Tibial artery (tissue), 4 donors: ENCODE data around the gene PPM1L.

Source experiments
- DNase-seq, 2 donors: peaks; one replicate each; pipeline ENCODE4 v3.0.0-alpha.2; 2019
- H3K27ac ChIP-seq, 2 donors: fragments of 200-600 bp; sonication (generic) in 1 of 2; 1 replicate in 1 of 2; 2 replicates in 1 of 2; pipeline ENCODE4 v1.5.1; 2018 to 2019; ENCODE audit warnings: mild to moderate bottlenecking in 1 of 2
- H3K27me3 ChIP-seq, 2 donors: fragments of 200-600 bp; sonication (generic) in 1 of 2; one replicate each; pipeline versions ENCODE4 v1.5.1 to v1.6.0; 2016 to 2019
- H3K36me3 ChIP-seq, 3 donors: fragments of 200-600 bp; sonication (generic) in 2 of 3; one replicate each; pipeline ENCODE4 v1.5.1; 2016 to 2019; ENCODE audit warnings: mild to moderate bottlenecking in 2 of 3
- H3K4me1 ChIP-seq, 4 donors: fragments of 200-600 bp; sonication (generic) in 2 of 4; 1 replicate in 3 of 4; 2 replicates in 1 of 4; pipeline ENCODE4 v1.5.1; 2016 to 2019
- H3K4me3 ChIP-seq, 2 donors: fragments of 200-600 bp; sonication (generic) in 1 of 2; 1 replicate in 1 of 2; 2 replicates in 1 of 2; pipeline ENCODE4 v1.5.1; 2018 to 2019; ENCODE audit warnings: mild to moderate bottlenecking in 2 of 2
- H3K9me3 ChIP-seq, 3 donors: fragments of 200-600 bp; sonication (generic) in 1 of 3; one replicate each; pipeline ENCODE4 v1.5.1; 2016 to 2019
- CTCF ChIP-seq, 2 experiments: fragments of 200-600 bp in 1 of 2; fragments of 450-650 bp in 1 of 2; IDR thresholded peaks; one replicate each; pipeline ENCODE4 v1.5.1; 2017 to 2019; ENCODE audit warnings: antibody characterized with exemption in 2 of 2, mild to moderate bottlenecking in 1 of 2, moderate library complexity in 1 of 2
- intact Hi-C: fragments of 100-400 bp; cut with DNase I; formaldehyde crosslinking; loops from one replicate; pipeline ENCODE4 v1.15.0; 2023; ENCODE audit warnings: low total_unique reads

PPM1L gene

GRCh38 chr3:160919942-160920341, 163.9 kb downstream of the PPM1L start:
- intact Hi-C loops = no loop called here
- Histone ChIP-seq H3K4me1 (peaks cover 0 to 11% (median 0%) of the 10 kb centered on the region in 4 donors), H3K27ac (no peak overlapping the region), H3K36me3 (no peaks in the 10 kb centered on the region), H3K9me3 (no peaks in the 10 kb centered on the region), H3K27me3 (no peaks in the 10 kb centered on the region), H3K4me3 (no peak overlapping the region)
- no peak for DNase-seq
- TF ChIP-seq CTCF (IDR thresholded peaks at IDR 0.05) = no peak

DNA sequence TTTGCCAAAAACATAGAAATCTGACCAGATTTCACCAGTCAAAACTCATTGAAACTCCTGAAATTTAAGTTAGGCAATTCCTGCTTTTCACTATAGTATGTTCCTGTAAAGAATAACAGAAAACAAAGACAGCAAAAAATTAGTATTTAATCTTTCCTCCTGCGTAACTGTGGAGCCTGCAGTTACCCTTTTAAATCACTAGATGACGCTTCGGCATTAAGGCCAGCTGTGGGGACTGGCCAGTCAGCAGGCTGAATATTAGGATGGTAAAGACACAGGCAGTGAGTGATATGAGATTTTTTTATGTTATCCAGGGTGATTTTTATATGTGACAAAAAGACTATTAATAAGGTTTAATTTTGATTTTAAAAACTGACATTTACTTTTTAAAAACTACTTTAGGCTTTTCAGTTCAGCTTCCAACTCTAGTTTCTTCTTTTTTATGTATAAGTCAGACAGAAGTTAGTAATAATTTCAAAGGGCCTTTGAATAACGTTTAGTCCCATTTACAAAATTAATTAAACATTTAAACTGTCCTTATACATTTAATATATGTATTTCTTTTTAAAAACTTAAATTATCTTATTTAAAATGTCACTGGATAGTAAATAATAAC, 165.1 kb downstream of the PPM1L start:
- intact Hi-C loops = no loop called here
- Histone ChIP-seq H3K4me3 (no peak overlapping the region), H3K27me3 (no peaks in the 10 kb centered on the region), H3K9me3 (no peaks in the 10 kb centered on the region), H3K27ac (no peak overlapping the region), H3K4me1 (peaks cover 0 to 11% (median 0%) of the 10 kb centered on the region in 4 donors), H3K36me3 (no peaks in the 10 kb centered on the region)
- no peak for DNase-seq
- TF ChIP-seq CTCF (IDR thresholded peaks at IDR 0.05) = peak; percentile 71 to 81

- Histone ChIP-seq H3K4me1 (peaks cover 0 to 11% (median 0%) of the 10 kb centered on the region in 4 donors), H3K27ac (no peak overlapping the region), H3K9me3 (no peaks in the 10 kb centered on the region), H3K36me3 (no peaks in the 10 kb centered on the region), H3K27me3 (no peaks in the 10 kb centered on the region), H3K4me3 (no peak overlapping the region)
- intact Hi-C loops = no loop called here
- DNase-seq = no peak
- TF ChIP-seq CTCF (IDR thresholded peaks at IDR 0.05) = no peak
Measured at GRCh38 chr3:160924776-160925175, 168.7 kb downstream of the PPM1L start.

- Histone ChIP-seq H3K4me3 (no peak overlapping the region), H3K27ac (no peak overlapping the region), H3K9me3 (no peaks in the 10 kb centered on the region), H3K4me1 (peaks cover 0 to 7% (median 0%) of the 10 kb centered on the region in 4 donors), H3K27me3 (no peaks in the 10 kb centered on the region), H3K36me3 (no peaks in the 10 kb centered on the region)
- intact Hi-C loops = no loop called here
- TF ChIP-seq CTCF (IDR thresholded peaks at IDR 0.05) = no peak
- DNase-seq = no peak
Measured at GRCh38 chr3:160927620-160928019, 171.6 kb downstream of the PPM1L start.

GRCh38 chr3:160928183-160928726, 172.2 kb downstream of the PPM1L start:
- Histone ChIP-seq H3K9me3 (no peaks in the 10 kb centered on the region), H3K27ac (no peak overlapping the region), H3K36me3 (no peaks in the 10 kb centered on the region), H3K4me3 (no peak overlapping the region), H3K4me1 (peaks cover 0 to 7% (median 0%) of the 10 kb centered on the region in 4 donors), H3K27me3 (no peaks in the 10 kb centered on the region)
- intact Hi-C loops = no loop called here
- DNase-seq = no peak
- no peak for TF ChIP-seq CTCF (IDR thresholded peaks at IDR 0.05)
